H9 (cell line): ENCODE measurements around the gene SPRED2. TPM values are rescaled to one million over a fixed set of nuclear protein-coding genes. Genes with fewer than 3 reads are reported as not detected.

Source experiments
- DNase-seq: peaks from one replicate; pipeline ENCODE4 v3.0.0-alpha.2; 2017
- H2AFZ ChIP-seq: one replicate; pipeline ENCODE4 v1.6.1; 2013; ENCODE audit warnings: mild to moderate bottlenecking, low read length, control low read depth, moderate library complexity
- H2AK5ac ChIP-seq: 2 replicates; pipeline ENCODE4 v1.6.1; 2013; ENCODE audit warnings: low read length, control low read depth, mixed read lengths; ENCODE audit not compliant: insufficient read length
- H2BK120ac ChIP-seq: one replicate; pipeline ENCODE4 v1.6.1; 2013; ENCODE audit warnings: low read depth, mild to moderate bottlenecking, low read length, control low read depth, inconsistent platforms; ENCODE audit not compliant: poor library complexity, severe bottlenecking
- H2BK12ac ChIP-seq: 2 replicates; pipeline ENCODE4 v1.6.1; 2013; ENCODE audit warnings: low read length, control low read depth, mixed read lengths, low read depth; ENCODE audit not compliant: insufficient read length
- H2BK15ac ChIP-seq: 2 replicates; pipeline ENCODE4 v1.6.1; 2013; ENCODE audit warnings: low read depth, low read length, control low read depth
- H2BK20ac ChIP-seq: one replicate; pipeline ENCODE4 v1.6.1; 2013; ENCODE audit warnings: low read depth, mild to moderate bottlenecking, low read length, control low read depth, inconsistent platforms; ENCODE audit not compliant: poor library complexity, severe bottlenecking
- H2BK5ac ChIP-seq: 2 replicates; pipeline ENCODE4 v1.6.1; 2013; ENCODE audit warnings: low read length, control low read depth, mixed read lengths; ENCODE audit not compliant: insufficient read length
- H3K14ac ChIP-seq: 2 replicates; pipeline ENCODE4 v1.6.1; 2013; ENCODE audit warnings: low read length, control low read depth; ENCODE audit not compliant: insufficient read depth
- H3K18ac ChIP-seq: 2 replicates; pipeline ENCODE4 v1.6.1; 2013; ENCODE audit warnings: low read depth, mild to moderate bottlenecking, mixed read lengths, low read length, control low read depth; ENCODE audit not compliant: insufficient read length
- H3K23ac ChIP-seq: 2 replicates; pipeline ENCODE4 v1.6.1; 2013; ENCODE audit warnings: low read length, control low read depth, mixed read lengths, low read depth; ENCODE audit not compliant: insufficient read length
- H3K23me2 ChIP-seq: 2 replicates; pipeline ENCODE4 v1.6.1; 2013; ENCODE audit warnings: low read depth, mild to moderate bottlenecking, mixed read lengths, low read length, control low read depth; ENCODE audit not compliant: insufficient read length, poor library complexity, severe bottlenecking
- H3K27ac ChIP-seq: 2 replicates; pipeline ENCODE4 v1.5.1; 2013; ENCODE audit warnings: low read length, control low read depth, mixed read lengths, low read depth; ENCODE audit not compliant: insufficient read length
- H3K27me3 ChIP-seq: 2 replicates; pipeline ENCODE4 v1.6.1; 2013; ENCODE audit warnings: low read length, control low read depth, inconsistent platforms; ENCODE audit not compliant: insufficient read depth
- H3K4ac ChIP-seq: 2 replicates; pipeline ENCODE4 v1.6.1; 2013; ENCODE audit warnings: low read depth, mild to moderate bottlenecking, control low read depth, inconsistent platforms, low read length, moderate library complexity
- H3K4me1 ChIP-seq: 2 replicates; pipeline ENCODE4 v1.6.1; 2013; ENCODE audit warnings: low read length, control low read depth, inconsistent platforms; ENCODE audit not compliant: insufficient read depth
- H3K4me2 ChIP-seq: 2 replicates; pipeline ENCODE4 v1.6.1; 2013; ENCODE audit warnings: low read length, control low read depth, mixed read lengths; ENCODE audit not compliant: insufficient read length, insufficient read depth
- H3K56ac ChIP-seq: 2 replicates; pipeline ENCODE4 v1.6.1; 2013; ENCODE audit warnings: low read depth, mild to moderate bottlenecking, mixed read lengths, low read length, control low read depth; ENCODE audit not compliant: insufficient read length
- H3K79me1 ChIP-seq: 2 replicates; pipeline ENCODE4 v1.6.1; 2013; ENCODE audit warnings: low read depth, mild to moderate bottlenecking, moderate library complexity, low read length, control low read depth, inconsistent platforms; ENCODE audit not compliant: insufficient read depth, poor library complexity, severe bottlenecking
- H3K79me2 ChIP-seq: 2 replicates; pipeline ENCODE4 v1.6.1; 2013; ENCODE audit warnings: low read length, control low read depth, inconsistent platforms; ENCODE audit not compliant: insufficient read depth
- H3K9ac ChIP-seq: 2 replicates; pipeline ENCODE4 v1.6.1; 2013; ENCODE audit warnings: low read length, control low read depth, mixed read lengths; ENCODE audit not compliant: insufficient read length; ENCODE audit errors: extremely low read depth
- H3K9me3 ChIP-seq: one replicate; pipeline ENCODE4 v1.6.1; 2013; ENCODE audit warnings: low read depth, low read length, inconsistent platforms; ENCODE audit not compliant: control insufficient read depth
- H3T11ph ChIP-seq: one replicate; pipeline ENCODE4 v1.6.1; 2013; ENCODE audit warnings: mild to moderate bottlenecking, low read length, control low read depth, inconsistent platforms
- H4K20me1 ChIP-seq: one replicate; pipeline ENCODE4 v1.6.1; 2013; ENCODE audit not compliant: control insufficient read depth, insufficient read length, insufficient read depth
- H4K5ac ChIP-seq: 2 replicates; pipeline ENCODE4 v1.6.1; 2013; ENCODE audit warnings: low read depth, mild to moderate bottlenecking, mixed read lengths, low read length, control low read depth; ENCODE audit not compliant: insufficient read length
- H4K8ac ChIP-seq: replicated peaks from 2 replicates; pipeline ENCODE4 v1.6.1; 2013; ENCODE audit warnings: low read length, control low read depth, mixed read lengths, low read depth; ENCODE audit not compliant: insufficient read length
- H4K91ac ChIP-seq: 2 replicates; pipeline ENCODE4 v1.6.1; 2013; ENCODE audit warnings: low read depth, mild to moderate bottlenecking, moderate library complexity, mixed read lengths, low read length, control low read depth; ENCODE audit not compliant: insufficient read length
- H3K27ac Mint-ChIP-seq, 3 experiments: 2 replicates in 2 of 3; 3 replicates in 1 of 3; pipeline ENCODE4 v1.8.0; 2020 to 2021; ENCODE audit warnings: mixed read lengths in 3 of 3, mild to moderate bottlenecking in 1 of 3, moderate library complexity in 1 of 3
- H3K27me3 Mint-ChIP-seq: 2 replicates; pipeline ENCODE4 v1.8.0; 2021; ENCODE audit warnings: low read depth, mild to moderate bottlenecking, moderate library complexity, mixed read lengths
- H3K36me3 Mint-ChIP-seq, 3 experiments: 2 replicates in 2 of 3; 3 replicates in 1 of 3; pipeline ENCODE4 v1.8.0; 2020 to 2021; ENCODE audit warnings: low read depth in 3 of 3, mixed read lengths in 3 of 3; ENCODE audit not compliant: insufficient read depth in 1 of 3
- H3K4me1 Mint-ChIP-seq, 2 experiments: 2 replicates each; pipeline ENCODE4 v1.8.0; 2020; ENCODE audit warnings: mixed read lengths in 2 of 2
- H3K4me3 Mint-ChIP-seq, 2 experiments: 2 replicates in 1 of 2; 3 replicates in 1 of 2; pipeline ENCODE4 v1.8.0; 2020 to 2021; ENCODE audit warnings: mild to moderate bottlenecking in 2 of 2, mixed read lengths in 2 of 2, moderate library complexity in 1 of 2
- H3K9me3 Mint-ChIP-seq, 2 experiments: 2 replicates in 1 of 2; 3 replicates in 1 of 2; pipeline ENCODE4 v1.8.0; 2020; ENCODE audit warnings: mild to moderate bottlenecking in 2 of 2, mixed read lengths in 2 of 2, moderate library complexity in 1 of 2
- WGBS: extraction: QIAGEN DNeasy Blood & Tissue Kit; methylation state at CpG from one replicate; pipeline ENCODE4 v1.1.7; 2013; ENCODE audit warnings: missing lambda C conversion rate, low lambda C conversion rate, mixed read lengths; ENCODE audit not compliant: insufficient read length; ENCODE audit errors: extremely low coverage; 5-methylcytosine and 5-hydroxymethylcytosine counted together
- total RNA-seq: library from RNA; stranded (reverse); gene quantifications from 2 replicates; pipeline ENCODE4 v1.2.1, GENCODE V29; 2021
- TF ChIP-seq, protein P1 (sequence below): fragments of 200-600 bp; sonication (generic); conservative IDR thresholded peaks from 3 replicates; pipeline ENCODE4 v1.8.0; 2021; ENCODE audit warnings: antibody characterized with exemption, mild to moderate bottlenecking

Gene SPRED2
- total RNA-seq, 1 experiment from 2014 or later, result 23.5 TPM

DNA sequence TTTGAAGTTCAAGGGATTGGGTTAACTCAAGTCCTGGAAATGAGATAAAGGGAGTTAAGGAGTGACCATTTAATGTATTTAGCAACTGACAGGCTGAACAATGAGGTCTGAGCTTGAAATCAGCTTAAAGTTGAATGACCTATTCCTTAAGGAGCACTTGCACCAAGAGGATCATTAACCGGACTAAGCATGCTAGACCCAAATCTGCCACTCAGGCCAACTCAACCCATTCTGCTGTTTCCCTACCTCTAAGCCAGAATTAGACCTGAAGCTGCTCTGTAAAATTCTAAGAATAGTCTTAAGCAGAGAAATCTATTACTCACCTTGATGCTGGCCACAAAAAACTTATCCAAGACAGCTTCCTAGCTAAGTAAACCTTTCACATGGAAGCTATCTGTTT, 59.8 kb downstream of the SPRED2 start:
- Histone ChIP-seq H3K9ac (no peak overlapping the region), H2BK12ac (no peak overlapping the region), H4K91ac (no peak overlapping the region), H2AFZ (no peak overlapping the region), H3K4ac (no peak overlapping the region), H4K5ac (no peak overlapping the region), H3K14ac (no peak overlapping the region), H4K20me1 (no peaks in the 10 kb centered on the region), H3K4me1 (peaks cover 8% of the 10 kb centered on the region), H3K27me3 (no peaks in the 10 kb centered on the region), H3K23me2 (no peaks in the 10 kb centered on the region), H2BK120ac (no peak overlapping the region), H2BK5ac (no peak overlapping the region), H2BK20ac (no peak overlapping the region), H3K9me3 (no peaks in the 10 kb centered on the region), H2AK5ac (no peak overlapping the region), H3K79me1 (no peaks in the 10 kb centered on the region), H4K8ac (no peak overlapping the region), H3T11ph (no peak overlapping the region), H3K4me2 (no peak overlapping the region), H2BK15ac (no peak overlapping the region), H3K79me2 (no peaks in the 10 kb centered on the region), H3K56ac (no peak overlapping the region), H3K23ac (no peak overlapping the region), H3K18ac (no peak overlapping the region), H3K27ac (no peak overlapping the region)
- TF ChIP-seq, protein P1, sequence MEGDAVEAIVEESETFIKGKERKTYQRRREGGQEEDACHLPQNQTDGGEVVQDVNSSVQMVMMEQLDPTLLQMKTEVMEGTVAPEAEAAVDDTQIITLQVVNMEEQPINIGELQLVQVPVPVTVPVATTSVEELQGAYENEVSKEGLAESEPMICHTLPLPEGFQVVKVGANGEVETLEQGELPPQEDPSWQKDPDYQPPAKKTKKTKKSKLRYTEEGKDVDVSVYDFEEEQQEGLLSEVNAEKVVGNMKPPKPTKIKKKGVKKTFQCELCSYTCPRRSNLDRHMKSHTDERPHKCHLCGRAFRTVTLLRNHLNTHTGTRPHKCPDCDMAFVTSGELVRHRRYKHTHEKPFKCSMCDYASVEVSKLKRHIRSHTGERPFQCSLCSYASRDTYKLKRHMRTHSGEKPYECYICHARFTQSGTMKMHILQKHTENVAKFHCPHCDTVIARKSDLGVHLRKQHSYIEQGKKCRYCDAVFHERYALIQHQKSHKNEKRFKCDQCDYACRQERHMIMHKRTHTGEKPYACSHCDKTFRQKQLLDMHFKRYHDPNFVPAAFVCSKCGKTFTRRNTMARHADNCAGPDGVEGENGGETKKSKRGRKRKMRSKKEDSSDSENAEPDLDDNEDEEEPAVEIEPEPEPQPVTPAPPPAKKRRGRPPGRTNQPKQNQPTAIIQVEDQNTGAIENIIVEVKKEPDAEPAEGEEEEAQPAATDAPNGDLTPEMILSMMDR, result no peak
- Mint-ChIP-seq H3K27ac (no peak overlapping the region), H3K9me3 (no peaks in the 10 kb centered on the region), H3K36me3 (no peaks in the 10 kb centered on the region), H3K27me3 (peaks cover 3% of the 10 kb centered on the region; the same call in 1 of the 2 replicates), H3K4me1 (peaks cover 21 to 23% of the 10 kb centered on the region in 2 experiments), H3K4me3 (no peak overlapping the region)
- no CpG with 5 or more reads among the region's 1 CpG for WGBS
- no peak for DNase-seq
